Left ventricle myocardium inferior (tissue), 1 donor: ENCODE results near the gene CDH15. TPM values are rescaled to one million over a fixed set of nuclear protein-coding genes. Genes with fewer than 3 reads are reported as not detected.

Experiments
- DNase-seq: peaks from one replicate; pipeline ENCODE4 v3.0.0-alpha.2; 2020
- H3K27ac ChIP-seq: fragments of 200-600 bp; replicated peaks from 2 replicates; pipeline ENCODE4 v1.8.0; 2021
- H3K27me3 ChIP-seq: fragments of 200-600 bp; 2 replicates; pipeline ENCODE4 v1.8.0; 2021; ENCODE audit warnings: low read depth
- H3K36me3 ChIP-seq: fragments of 200-600 bp; 2 replicates; pipeline ENCODE4 v1.8.0; 2021
- H3K4me1 ChIP-seq: fragments of 200-600 bp; 2 replicates; pipeline ENCODE4 v1.8.0; 2021
- H3K4me3 ChIP-seq: fragments of 200-600 bp; 2 replicates; pipeline ENCODE4 v1.8.0; 2021; ENCODE audit warnings: mild to moderate bottlenecking, moderate library complexity
- H3K9me3 ChIP-seq: fragments of 200-600 bp; replicated peaks from 2 replicates; pipeline ENCODE4 v1.8.0; 2021
- CTCF ChIP-seq: fragments of 200-600 bp; IDR thresholded peaks from 2 replicates; pipeline ENCODE4 v1.8.0; 2021; ENCODE audit warnings: antibody characterized with exemption, mild to moderate bottlenecking, borderline replicate concordance
- intact Hi-C: fragments of 100-400 bp; cut with micrococcal nuclease; formaldehyde crosslinking; loops from one replicate; pipeline ENCODE4 v1.11.0; 2022
- total RNA-seq: library from RNA; stranded (reverse); fragmentation: NEBNext Ultra II Directional; extraction: Animal tissue kit (Norgen Biotek cat#: 25700); gene quantifications from one replicate; pipeline ENCODE4 v1.2.1, GENCODE V29; 2021
- donor health status: DM: no; HTN: yes; CAD: no; lungs with severe emphysema.

The CDH15 gene
- total RNA-seq, 1 donor from 2014 or later, result not detected

GRCh38 chr16:89145406-89146161 is 26.0 kb upstream of the CDH15 start:
- no peak for DNase-seq
- intact Hi-C loops, result no loop called here

GRCh38 chr16:89146211-89147005 is 25.1 kb upstream of the CDH15 start:
- Histone ChIP-seq H3K4me1 (no peaks in the 10 kb centered on the region), H3K27ac (no peak overlapping the region), H3K27me3 (no peaks in the 10 kb centered on the region), H3K9me3 (peaks cover 19% of the 10 kb centered on the region), H3K36me3 (peaks cover 75% of the 10 kb centered on the region), H3K4me3 (no peak overlapping the region)
- intact Hi-C loops, result no loop called here
- TF ChIP-seq CTCF, result no peak
- no peak for DNase-seq

More at GRCh38 chr16:89145406-89146161, 26.0 kb upstream of the CDH15 start:
- Histone ChIP-seq H3K27ac (no peak overlapping the region), H3K36me3 (peaks cover 75% of the 10 kb centered on the region), H3K4me3 (no peak overlapping the region), H3K4me1 (no peaks in the 10 kb centered on the region), H3K9me3 (peaks cover 19% of the 10 kb centered on the region), H3K27me3 (no peaks in the 10 kb centered on the region)
- no peak for TF ChIP-seq CTCF

GRCh38 chr16:89147085-89147817 is 24.3 kb upstream of the CDH15 start:
- Histone ChIP-seq H3K4me3 (no peak overlapping the region), H3K36me3 (peaks cover 75% of the 10 kb centered on the region), H3K9me3 (peaks cover 19% of the 10 kb centered on the region), H3K27ac (no peak overlapping the region), H3K4me1 (no peaks in the 10 kb centered on the region), H3K27me3 (no peaks in the 10 kb centered on the region)
- no peak for DNase-seq
- no peak for TF ChIP-seq CTCF
- intact Hi-C loops, result no loop called here

- Histone ChIP-seq H3K36me3 (peaks cover 69% of the 10 kb centered on the region), H3K4me3 (no peak overlapping the region), H3K27ac (no peak overlapping the region), H3K4me1 (peaks cover under 1% of the 10 kb centered on the region), H3K27me3 (no peaks in the 10 kb centered on the region), H3K9me3 (peaks cover 19% of the 10 kb centered on the region)
- intact Hi-C loops, result no loop called here
- DNase-seq, result no peak
- no peak for TF ChIP-seq CTCF
Observed at GRCh38 chr16:89149386-89149785, 22.2 kb upstream of the CDH15 start.

GRCh38 chr16:89150090-89150835 is 21.3 kb upstream of the CDH15 start:
- peaks cover 19% of the 10 kb centered on the region for H3K9me3 ChIP-seq
- DNase-seq, result no peak
- no peak overlapping the region for H3K27ac ChIP-seq
- TF ChIP-seq CTCF, result no peak
- intact Hi-C loops, result no loop called here
- no peaks in the 10 kb centered on the region for H3K27me3 ChIP-seq
- H3K4me1 ChIP-seq, result peaks cover 10% of the 10 kb centered on the region
- H3K36me3 ChIP-seq, result peaks cover 62% of the 10 kb centered on the region
- H3K4me3 ChIP-seq, result no peak overlapping the region
